HG02970 (cell line): ENCODE results near the gene SIM1.

Experiments
- ATAC-seq: cut with Tn5 transposase; IDR thresholded peaks from one replicate; pipeline ENCODE4 v1.9.1; 2021; ENCODE audit warnings: mild to moderate bottlenecking, moderate library complexity, moderate number of reproducible peaks; ENCODE audit not compliant: unreplicated experiment, low FRiP score

The SIM1 gene

GRCh38 chr6:100458841-100459591, 5.7 kb downstream of the SIM1 start:
- no peak for ATAC-seq

GRCh38 chr6:100457311-100457990, 7.3 kb downstream of the SIM1 start:
- ATAC-seq = no peak

DNA sequence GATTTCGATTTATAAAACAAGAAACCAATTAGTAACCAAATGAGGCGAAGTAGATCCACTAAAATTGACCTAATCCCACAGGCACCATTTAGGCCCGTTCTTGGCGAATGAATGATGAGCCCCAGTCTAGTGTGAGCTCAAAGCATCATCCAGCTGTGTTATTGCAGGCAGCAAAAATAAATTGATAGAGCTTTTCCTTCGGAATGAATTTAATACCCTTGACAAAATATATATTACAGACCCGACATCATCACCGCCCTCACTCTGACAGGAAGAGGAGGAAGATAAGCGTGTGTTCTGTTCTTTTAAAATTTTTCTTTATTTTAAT, 7.8 kb downstream of the SIM1 start:
- ATAC-seq = no peak

DNA sequence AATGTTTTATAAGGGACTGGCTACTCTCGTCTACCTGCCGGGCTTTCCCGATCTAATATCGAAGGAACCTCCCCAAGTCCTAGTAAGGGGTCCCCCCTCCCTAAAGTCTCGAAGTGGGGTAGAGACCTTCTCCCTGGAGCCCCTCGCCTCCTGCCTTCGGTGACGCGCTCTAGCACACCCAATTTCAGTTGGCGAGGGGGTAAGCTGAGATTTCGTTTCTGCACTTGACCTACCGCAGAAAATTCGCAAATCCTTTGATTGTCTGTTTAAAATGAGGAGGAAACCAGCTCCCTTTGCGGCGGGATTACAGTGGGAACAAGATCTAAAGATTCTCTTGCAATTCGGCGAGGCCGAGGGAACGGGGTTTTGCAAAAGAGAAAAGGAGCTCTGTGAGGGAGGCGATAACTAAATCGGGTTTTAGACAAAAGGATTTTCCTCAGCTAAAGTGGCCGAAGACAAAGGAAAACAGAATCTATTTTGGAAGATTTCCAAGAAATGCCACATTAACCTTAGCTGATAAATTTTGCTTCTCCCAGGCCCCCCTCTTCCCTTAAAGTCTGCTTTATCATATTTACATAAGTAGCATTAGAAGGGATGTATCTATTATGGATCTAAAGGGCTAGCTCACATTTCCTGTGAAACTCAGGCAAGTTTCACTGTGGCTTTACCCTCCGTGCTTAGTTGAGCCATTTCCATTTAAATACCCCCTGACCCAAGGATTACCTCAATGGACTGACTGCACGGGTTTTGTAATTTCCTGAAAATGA, 8.4 kb downstream of the SIM1 start:
- no peak for ATAC-seq

- no peak for ATAC-seq
These were observed 9.2 kb downstream of the SIM1 start for GRCh38 chr6:100455230-100456124.

DNA sequence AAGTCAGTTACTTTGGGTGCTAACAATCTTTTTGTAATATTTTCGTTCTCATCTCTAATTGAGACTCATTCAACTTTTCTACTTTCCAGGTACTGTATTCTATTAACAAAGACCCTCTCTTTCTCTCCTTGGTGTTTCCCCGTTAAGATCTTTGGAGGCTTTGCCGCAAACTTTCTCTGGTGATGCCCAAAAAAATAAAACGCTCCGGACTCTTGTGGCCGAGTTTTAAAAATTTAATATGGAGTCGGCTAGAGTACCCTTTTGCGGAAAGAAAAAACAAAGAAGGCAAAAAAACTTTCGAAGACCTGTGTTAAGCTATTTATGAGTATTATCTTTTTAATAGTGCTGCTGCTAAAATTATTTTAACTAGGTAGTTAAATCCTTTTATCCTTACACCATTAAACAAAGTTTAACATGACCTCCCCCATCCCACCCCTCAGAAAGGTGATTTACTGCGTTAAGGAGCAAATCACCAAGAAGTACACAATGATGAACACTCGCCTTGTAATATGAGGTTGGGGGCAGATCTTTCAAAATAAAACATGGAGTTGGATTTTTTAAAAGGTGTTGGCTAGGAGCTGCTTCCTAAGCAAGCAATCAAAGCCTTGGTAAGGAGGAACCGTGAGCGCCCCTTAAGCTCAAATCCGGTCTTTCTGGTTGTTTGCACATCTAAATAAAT, 10.0 kb downstream of the SIM1 start:
- ATAC-seq = no peak

- ATAC-seq = no peak
These were observed 10.8 kb downstream of the SIM1 start for GRCh38 chr6:100453701-100454521.

GRCh38 chr6:100452998-100453397, 11.7 kb downstream of the SIM1 start:
- no peak for ATAC-seq

GRCh38 chr6:100451577-100451976, 13.1 kb downstream of the SIM1 start:
- ATAC-seq = no peak

DNA sequence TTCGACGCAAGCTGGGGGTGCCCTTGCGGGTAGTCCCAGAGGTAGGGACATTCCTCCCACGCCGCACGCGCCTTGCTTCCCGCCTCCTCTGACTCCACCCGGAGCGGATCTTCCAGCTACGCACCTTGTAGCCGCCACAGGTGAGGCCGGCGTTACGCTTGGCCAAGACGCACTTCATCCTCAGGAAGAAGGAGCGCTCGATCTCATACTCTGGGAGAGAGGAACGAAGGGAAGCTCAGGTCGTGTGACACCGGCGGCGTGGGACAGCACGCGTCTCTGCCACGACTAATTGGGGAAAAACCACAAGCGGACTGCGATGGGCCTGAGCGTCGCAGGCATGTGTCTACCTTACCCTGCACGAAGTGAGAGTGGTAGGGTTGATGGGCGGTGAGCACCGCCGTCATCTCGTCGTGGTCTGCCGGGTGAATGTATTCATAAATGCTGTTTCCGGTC, 15.5 kb downstream of the SIM1 start:
- no peak for ATAC-seq

- ATAC-seq = no peak
These were observed 16.6 kb downstream of the SIM1 start for GRCh38 chr6:100447900-100448748.

- no peak for ATAC-seq
These were observed 17.4 kb downstream of the SIM1 start for GRCh38 chr6:100447081-100447899.

DNA sequence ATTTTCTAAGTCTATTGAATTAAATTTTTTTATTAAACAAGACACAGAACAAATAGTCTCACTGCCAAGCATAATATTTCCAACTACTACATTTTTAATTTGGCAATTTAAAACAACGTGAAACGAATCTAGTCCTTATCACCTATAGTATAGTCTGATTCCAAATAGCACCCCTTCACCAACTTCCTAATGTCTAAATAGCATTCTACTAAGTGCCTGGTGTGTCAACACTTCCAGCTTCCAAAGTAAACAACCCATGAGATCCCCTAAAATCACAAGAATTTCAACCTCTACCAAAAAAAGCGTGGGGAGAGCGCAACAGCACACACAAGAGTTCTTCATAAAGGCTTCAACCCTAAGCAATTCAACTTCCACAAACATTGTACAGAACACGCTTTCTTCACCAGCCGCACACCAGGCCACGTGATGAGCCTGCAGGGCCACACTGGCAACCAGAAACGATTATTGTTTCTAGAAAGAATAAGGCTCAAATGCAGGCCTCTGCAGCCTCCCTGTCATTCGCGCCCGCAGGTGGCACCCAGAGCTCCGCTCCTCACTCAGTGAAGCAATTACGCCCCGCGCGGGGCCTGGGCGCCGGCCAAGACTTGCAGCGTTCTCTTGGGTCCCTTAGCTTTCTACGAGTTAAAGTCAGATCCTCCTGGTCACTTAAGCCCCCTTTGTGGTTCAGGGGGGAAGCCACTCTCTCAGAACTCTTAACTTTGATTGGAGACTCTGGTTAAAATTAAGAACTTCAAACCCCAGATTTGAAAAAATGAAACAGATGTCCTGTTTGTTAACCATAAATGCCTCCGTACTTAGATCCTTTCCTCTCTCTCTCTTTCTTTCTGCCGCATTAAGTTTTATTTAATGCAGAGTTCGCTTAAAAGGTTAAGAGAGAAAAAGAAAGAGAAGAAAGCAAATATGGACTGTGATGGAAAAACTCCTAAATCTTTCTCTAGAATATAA, 18.3 kb downstream of the SIM1 start:
- ATAC-seq = no peak

DNA sequence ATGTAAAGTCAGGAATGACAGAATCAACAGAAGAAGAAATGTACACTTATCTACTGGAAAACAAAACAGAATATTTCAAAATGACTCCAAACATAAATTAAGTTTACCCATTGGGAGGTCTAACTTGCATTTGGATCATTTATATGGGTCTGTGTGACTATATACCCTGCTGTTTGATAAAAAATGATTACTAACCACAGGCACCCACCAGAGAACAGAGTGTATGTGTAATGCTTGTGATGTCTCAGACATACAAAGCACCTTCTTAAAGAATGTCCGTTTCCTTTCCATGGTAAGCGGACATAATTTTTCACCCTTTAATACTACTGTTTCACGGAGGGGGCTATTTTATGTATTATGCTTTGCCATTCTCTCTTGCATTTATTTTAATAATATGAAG, 19.2 kb downstream of the SIM1 start:
- ATAC-seq = no peak

GRCh38 chr6:100440935-100441334, 23.8 kb downstream of the SIM1 start:
- no peak for ATAC-seq

GRCh38 chr6:100435299-100435698, 29.4 kb downstream of the SIM1 start:
- no peak for ATAC-seq
